ENCODE data around the gene NCL. TPM values are rescaled to one million over a fixed set of nuclear protein-coding genes. Genes with fewer than 3 reads are reported as not detected.

NCL gene
- total and polyA plus RNA-seq, 7 donors: 221 to 632 (median 382) TPM

Other genes starting within 250 kb of the NCL start
- 1 to 10 TPM in 1 of 4 donors, under 1 TPM in 3; 0.29 to 1.7 (median 0.63) TPM for gene B3GNT7, start 68.8 kb downstream of the NCL start, total RNA-seq
- under 1 TPM; 0.03 to 0.26 (median 0.03) TPM for gene B3GNT7, start 68.8 kb downstream of the NCL start, polyA plus RNA-seq
- under 1 TPM in 3 of 4 donors, not detected in 1; 0.06 to 0.10 (median 0.09) TPM for gene NMUR1, start 66.0 kb upstream of the NCL start, total RNA-seq
- under 1 TPM; 0.03 to 0.06 (median 0.04) TPM for gene NMUR1, start 66.0 kb upstream of the NCL start, polyA plus RNA-seq
- not detected for gene TEX44, start 128.4 kb upstream of the NCL start, total RNA-seq
- not detected for gene TEX44, start 128.4 kb upstream of the NCL start, polyA plus RNA-seq
- gene PTMA, start 244.0 kb upstream of the NCL start, total RNA-seq: 100 to 1,000 TPM; 124 to 263 (median 168) TPM
- 100 to 1,000 TPM; 210 to 347 (median 274) TPM for gene PTMA, start 244.0 kb upstream of the NCL start, polyA plus RNA-seq

Data from psoas muscle (tissue), 7 donors.